GM21360 (cell line): ENCODE results near the gene ZBTB8OS.
"Not testable (repeated sequence)": the region's sequence is repeated elsewhere in the genome, so short reads cannot be mapped to it uniquely, and the experiment has no call there.

Source experiments
- ATAC-seq: cut with Tn5 transposase; IDR thresholded peaks from one replicate; pipeline ENCODE4 v1.9.1; 2021; ENCODE audit warnings: mild to moderate bottlenecking, moderate library complexity; ENCODE audit not compliant: unreplicated experiment

ZBTB8OS gene

DNA sequence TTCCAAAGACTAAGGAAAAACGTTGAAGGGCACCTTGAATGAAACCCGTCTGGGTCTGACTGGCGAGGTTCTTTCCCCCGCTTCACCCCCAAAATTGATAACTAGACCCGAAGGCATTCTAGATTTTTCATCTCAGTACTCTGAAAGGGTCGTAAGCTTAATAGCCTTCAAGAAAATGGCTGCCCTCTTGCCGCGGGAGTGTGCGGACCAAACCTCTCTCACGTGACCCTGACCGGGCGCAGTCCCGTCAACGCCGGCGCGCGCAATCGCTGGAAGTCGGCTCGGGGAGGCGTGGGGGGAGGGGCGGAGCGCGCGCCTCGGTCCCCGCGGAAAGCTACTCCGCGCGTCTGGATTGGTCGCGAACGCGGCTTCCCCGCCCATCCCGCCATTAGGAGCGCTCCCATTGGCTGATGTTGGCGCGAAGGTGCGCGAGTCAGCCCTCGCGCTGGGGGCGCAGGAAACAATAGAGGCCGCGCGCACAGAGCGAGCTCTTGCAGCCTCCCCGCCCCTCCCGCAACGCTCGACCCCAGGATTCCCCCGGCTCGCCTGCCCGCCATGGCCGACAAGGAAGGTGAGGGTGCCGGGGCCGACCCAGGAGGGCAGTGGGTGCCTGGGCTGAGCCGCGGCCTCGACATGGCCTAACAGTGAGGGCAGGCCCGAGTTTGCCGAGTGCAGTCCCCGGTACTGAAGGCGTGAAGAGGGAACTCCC, 556 bp upstream of the ZBTB8OS start, which contains the start of gene RBBP4:
Gene RBBP4 (plus strand): TSS at position 457 of the 709 bp plus-strand sequence. CDS start 99 bp downstream, at position 556.
- ATAC-seq, result peak; percentile 79

DNA sequence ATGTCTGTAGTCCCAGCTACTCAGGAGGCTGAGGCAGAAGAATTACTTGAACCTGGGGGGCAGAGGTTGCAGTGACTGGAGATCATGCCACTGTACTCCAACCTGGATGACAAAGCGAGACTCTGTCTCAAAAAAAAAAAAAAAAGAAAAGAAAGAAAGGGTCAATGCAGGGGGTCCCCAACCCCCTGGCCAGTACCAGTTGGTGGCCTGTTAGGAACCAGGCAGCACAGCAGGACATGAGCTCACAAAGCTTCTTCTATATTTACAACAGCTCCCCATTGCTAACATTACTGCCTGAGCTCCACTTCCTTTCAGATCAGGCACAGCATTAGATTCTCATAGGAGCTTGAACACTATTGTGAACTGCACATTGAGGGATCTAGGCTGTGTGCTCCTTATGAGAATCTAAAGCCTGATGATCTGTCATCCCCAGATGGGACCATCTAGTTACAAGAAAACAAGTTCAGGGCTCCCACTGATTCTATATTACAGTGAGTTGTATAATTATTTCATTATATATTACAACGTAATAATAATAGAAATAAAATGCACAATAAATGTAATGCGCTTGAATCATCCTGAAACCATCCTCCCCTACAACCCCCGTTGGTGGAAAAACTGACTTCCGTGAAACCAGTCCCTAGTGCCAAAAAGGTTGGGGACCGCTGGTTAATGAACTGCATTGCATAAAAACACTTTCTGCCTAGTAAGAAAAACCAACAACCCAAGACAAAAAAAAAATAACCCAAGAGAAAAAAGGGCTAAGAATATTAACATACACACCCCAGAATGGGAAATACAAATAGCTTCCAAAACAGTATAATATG, 2.8 kb downstream of the ZBTB8OS start:
- no peak for ATAC-seq

DNA sequence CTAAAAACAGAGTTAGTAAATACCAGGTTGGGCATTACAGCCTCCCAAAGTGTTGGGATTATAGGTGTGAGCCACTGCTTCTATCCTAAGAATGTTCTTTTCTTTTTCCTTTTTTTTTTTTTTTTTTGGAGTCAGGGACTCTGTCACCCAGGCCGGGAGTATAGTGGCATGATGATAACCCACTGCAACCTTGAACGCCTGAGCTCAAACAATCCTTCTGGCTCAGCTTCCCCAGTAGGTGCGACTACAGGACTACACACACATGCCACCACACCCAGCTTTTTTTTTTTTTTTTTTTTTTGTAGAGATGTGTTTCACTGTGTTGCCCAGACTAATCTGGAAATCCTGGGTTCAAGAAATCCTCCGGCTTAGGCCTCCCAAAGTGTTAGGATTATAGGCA, 5.9 kb downstream of the ZBTB8OS start:
- ATAC-seq, result no peak

DNA sequence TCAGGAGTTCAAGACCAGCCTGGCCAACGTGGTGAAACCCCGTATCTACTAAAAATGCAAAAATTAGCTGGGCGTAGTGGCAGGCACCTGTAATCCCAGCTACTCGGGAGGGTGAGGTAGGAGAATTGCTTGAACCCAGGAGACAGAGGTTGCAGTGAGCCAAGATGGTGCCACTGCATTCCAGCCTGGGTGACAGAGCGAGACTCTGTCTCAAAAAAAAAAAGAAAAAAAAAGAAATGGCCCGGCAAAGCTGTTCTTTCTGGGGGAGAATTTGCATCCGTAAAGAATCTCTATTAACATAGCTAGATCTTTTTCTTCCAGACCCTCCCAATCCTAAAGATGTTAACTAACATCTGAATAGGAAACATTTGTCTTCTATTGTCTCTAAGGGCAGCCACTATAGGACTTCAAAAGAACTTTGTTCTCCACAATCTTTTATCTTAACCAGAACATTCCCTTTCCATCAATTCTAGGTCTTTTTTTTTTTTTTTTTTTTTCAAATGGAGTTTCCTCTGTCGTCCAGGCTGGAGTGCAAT, 8.0 kb downstream of the ZBTB8OS start:
- not testable (repeated sequence) for ATAC-seq

DNA sequence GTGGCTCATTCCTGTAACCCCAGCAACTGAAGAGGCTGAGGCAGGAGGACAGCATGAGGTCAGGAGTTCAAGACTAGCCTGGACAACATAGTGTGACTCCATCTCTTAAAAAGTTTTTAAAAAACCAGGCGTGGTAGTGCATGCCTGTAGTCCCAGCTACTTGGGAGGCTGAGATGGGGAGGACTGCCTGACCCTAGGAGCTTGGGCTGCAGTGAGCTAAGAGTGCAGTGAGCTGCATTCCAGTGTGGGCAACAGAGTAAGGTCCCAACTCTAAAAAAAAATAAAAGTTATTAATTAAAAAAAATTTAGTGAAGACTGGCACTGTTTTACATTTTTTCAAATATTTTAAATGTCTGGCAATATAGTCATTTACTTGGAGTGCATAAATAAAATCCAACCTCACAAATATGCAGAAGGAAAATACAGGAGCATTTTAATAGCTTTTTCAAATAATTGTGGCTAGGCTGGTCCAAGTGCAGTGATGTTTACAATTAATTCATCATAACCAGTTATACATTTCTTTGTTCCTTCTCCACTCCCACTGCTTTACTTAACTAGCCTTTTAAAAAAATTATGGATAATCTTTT, 10.8 kb downstream of the ZBTB8OS start:
- no peak for ATAC-seq

DNA sequence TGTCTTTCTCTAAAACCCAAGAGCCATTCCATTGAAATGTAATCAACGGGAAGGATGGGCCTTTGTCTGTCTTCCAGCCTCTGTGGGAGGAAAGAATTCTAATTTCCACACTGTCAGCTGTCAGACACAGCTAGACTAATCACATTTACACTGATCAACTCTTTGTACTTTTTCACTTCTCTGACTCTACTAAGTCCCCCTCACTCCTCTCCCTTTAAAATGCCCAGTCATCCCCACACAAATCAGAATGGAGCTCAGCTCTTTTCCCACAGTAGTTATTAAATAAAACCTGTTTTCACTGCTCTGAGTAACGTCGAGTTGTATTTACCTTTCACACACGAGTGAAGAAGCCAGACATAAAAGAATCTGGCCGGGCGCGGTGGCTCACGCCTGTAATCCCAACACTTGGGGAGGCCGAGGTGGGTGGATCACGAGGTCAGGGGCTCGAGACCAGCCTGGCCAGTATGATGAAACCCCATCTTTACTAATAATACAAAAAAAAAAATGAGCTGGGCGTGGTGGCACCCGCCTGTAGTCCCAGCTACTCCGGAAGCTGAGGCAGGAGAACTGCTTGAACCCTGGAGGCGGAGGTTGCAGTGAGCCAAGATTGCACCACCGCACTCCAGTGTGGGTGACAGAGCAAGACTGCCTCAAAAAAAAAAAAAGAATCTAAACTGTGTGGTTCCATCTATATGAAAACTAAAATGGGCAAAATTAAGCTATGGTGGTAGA, 13.3 kb downstream of the ZBTB8OS start:
- ATAC-seq, result no peak

DNA sequence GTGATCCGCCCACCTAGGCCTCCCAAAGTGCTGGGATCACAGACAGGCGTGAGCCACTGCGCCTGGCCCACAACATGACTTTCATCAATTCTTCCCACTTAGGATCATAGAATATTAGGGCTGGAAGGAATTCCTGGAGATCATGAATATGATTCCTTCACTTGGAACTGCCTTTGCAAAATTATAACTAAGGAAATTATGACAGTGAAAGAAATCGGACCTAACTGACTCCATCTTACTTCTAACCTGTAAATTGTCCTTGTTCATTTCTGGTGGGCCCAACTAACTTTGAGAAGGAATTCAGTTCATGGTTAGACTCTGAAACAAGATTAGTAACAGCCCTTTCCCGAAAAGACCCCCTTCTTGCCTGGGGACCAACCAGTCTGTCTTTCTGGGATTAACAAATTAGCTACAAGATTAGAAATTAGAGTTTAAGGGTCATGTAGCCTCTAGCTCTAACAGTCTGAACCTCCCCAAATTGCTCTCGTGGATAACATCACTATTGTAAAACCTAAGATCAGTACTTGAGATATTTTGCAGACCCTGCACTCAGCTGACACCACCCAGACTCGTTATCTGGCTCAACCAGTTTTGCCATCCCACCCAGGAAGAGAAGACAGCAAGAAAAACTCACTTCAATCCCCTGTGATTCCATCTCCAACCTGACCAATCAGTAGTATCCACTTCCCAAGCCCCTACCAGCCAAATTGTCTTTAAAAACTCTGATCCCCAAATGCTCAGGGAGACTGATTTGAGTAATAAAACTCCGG, 14.7 kb downstream of the ZBTB8OS start:
- ATAC-seq, result no peak

DNA sequence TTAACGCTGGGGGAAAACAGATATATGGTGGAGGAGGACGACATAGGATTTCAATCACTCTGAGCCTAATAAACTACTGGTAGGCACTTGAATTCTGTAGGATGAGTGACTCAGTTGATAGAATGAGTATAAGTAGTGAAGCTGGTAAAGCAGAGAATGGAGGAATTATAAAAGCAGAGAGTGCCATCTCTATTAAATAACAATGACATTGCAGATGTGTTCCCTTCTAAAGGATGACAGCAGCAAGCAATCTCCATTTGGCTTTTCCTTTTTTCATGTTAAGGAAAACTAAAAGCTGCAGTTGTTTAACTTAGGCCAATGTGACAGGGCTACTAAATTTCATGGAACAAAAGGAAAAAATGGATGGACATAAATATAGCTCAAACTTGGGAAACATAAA, 17.5 kb downstream of the ZBTB8OS start:
- no peak for ATAC-seq

DNA sequence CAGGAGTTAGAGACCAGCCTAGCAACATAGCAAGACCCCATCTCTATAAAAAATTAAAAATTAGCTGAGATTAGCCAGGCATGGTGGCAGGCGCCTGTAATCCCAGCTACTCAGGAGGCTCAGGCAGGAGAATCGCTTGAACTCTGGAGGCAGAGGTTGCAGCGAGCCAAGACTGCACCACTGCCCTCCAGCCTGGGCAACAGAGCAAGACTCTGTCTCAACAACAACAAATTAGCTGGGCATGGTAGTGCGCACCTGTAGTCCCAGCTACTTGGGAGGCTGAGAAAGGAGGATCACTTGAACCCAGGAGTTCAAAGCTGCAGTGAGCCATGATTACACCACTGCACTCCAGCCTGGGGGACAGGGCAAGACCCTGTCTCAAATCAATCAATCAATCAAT, 20.2 kb downstream of the ZBTB8OS start:
- ATAC-seq, result not testable (repeated sequence)

DNA sequence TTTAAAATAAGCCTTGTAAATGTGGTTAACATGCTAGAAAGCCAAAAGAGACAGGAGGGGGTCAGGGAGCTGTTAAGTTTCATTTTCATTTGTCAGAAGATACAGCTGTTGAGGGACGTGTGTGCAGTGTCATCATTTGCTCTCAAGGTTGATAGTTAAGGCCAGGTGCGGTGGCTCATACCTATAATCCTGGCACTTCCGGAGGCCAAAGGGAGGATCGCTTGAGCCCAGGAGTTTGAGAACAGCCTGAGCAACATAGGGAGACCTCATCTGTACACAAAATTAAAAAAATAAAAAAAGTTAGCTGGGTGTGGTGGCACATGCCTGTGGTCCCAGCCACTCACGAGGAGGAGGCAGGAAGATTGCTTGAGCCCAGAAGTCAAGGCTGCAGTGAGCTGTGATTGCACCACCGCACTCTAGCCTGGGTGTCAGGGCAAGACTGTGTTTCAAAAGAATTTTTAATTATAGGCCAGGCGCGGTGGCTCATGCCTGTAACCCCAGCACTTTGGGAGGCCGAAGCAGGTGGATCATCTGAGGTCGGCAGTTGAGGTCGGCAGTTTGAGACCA, 22.7 kb downstream of the ZBTB8OS start:
- ATAC-seq, result no peak

DNA sequence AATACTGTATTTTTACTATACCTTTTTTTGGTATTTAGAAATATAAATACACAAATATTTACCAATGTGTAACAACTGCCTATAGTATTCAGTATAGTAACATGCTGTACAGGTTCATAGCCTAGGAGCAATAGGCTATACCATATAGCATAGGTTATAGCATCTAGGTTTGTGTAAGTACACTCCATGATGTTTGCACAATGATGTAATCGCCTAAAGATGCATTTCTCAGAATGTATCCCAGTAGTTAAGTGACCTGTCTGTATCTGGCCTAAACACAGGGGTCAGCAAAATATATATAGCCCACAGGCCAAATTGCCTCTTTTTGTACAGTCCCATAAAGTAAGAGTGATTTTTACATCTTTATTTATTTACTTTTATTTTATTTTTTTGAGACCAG, 24.2 kb downstream of the ZBTB8OS start:
- ATAC-seq, result no peak

DNA sequence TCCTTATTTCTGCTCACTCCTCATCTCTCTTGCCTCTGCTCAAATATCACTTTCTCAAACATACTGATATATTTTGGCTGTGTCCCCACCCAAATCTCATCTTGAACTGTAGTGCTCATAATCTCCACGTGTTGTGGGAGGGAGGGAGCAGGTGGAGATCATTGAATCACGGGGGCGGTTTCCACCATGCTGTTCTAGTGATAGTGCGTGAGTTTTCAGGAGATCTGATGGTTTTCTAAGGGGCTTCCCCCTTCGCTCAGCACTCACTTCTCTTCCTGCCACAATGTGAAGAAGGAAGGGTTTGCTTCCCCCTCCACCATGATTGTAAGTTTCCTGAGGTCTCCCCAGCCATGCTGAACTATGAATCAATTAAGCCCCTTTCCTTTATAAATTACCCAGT, 26.6 kb downstream of the ZBTB8OS start:
- no peak for ATAC-seq

DNA sequence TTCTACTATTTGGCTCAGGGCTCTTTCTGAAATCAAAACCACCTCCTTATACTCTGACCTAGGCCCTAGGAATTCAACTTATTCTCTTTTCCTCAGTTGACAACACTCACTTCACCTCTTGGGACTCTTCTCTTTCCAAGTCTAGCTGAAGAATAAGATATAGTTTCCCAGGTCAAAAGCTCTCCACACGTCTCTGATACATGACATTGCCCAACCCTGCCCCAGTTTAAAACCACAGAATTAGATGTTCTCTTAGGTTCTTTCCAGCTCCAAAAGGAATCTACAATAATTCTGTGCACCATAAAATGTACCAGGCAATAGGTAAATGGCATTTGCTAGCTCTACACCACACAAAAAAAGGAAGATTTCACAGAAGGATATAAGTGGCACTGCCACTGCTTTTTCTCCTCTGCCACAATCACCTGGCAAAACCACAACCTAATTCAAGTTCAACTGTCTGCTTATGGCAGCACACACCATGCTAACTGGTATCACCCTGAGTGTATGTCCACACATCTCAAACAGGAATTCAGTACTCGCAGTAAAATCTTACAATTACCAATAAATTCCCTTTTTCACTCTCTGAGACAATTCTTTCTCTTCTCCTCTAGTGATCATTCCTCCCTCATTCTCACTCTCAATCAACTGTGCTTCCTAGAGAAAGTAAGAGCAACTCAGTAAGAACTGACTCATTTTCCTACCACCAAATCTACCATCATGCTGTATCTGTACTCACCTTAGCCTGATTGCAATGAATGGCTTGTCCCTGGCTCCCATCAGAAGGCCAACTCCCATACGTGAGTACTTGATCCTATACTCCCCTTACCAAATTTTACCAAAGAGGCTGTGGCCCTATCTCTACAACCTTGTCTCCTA, 27.3 kb downstream of the ZBTB8OS start:
- ATAC-seq, result no peak

DNA sequence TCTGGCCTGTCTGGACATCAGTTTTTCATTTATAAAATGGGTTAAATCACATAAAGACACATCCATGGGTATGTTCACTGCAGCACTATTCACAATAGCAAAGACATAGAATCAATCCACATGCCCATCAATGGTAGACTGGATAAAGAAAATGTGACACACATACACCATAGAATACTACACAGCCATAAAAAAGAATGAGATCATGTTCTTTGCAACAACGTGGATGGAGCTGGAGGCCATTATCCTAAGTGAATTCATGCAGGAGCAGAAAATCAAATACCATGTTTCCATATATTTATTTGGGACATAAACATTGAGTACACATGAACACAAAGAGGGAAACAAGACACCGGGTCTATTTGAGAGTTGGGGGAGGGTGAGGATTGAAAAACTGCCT, 28.1 kb downstream of the ZBTB8OS start:
- no peak for ATAC-seq

DNA sequence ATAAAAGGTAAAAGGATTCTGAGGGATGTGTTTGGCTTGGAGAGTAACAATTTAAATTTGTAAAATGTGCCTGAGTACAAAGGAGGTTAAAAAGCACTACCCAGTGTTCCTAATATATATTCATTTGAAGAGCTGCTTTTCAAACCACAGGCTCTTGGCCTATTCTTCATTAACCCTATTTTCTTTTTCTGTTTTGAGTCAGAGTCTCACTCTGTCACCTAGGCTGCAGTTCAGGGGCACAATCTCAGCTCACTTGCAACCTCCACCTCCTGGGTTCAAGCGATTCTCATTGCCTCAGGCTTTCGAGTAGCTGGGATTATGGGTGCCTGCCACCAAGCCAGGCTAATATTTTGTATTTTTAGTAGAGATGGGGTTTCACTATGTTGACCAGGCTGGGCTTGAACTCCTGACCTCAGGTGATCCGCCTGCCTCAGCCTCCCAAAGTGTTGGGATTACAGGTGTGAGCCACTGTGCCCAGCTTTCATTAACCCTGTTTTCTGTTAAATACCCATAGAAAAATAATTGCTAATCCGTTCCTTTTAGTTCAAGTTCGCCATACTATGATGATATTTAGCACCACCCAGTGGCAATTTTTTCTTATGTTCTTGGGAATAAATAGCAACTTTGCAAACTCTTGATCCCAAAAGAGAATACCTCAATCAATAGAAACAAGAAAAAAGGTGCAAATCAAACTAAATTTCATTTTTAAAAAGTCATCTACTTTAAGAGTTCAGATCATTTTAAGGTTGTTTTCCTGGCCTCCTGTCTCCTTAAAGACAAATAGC, 30.5 kb downstream of the ZBTB8OS start:
- ATAC-seq, result peak; percentile 61

DNA sequence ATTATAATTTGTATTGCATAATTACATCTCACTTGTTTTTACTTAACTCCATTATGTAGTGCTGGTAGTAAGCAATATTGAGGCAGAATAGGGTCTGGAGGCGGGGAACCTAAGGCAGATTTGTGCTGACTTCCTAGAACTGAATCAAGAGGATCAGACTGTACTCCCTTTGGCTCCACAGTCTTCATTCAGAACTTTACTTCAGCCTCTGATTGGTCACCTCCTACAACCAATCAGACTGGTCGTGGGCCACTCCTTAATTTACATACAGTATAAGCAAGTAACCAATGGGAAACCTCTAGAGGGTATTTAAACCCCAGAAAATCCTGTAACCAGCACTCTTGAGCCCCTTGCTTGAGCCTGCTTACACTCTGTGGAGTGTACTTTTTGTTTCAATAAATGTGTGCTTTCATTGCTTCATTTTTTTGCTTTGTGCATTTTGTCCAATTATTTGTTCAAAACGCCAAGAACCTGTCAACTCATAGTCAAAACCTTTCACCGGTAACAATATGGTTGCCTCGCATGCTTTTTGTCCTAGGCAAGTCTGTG, 31.6 kb downstream of the ZBTB8OS start:
- no peak for ATAC-seq

DNA sequence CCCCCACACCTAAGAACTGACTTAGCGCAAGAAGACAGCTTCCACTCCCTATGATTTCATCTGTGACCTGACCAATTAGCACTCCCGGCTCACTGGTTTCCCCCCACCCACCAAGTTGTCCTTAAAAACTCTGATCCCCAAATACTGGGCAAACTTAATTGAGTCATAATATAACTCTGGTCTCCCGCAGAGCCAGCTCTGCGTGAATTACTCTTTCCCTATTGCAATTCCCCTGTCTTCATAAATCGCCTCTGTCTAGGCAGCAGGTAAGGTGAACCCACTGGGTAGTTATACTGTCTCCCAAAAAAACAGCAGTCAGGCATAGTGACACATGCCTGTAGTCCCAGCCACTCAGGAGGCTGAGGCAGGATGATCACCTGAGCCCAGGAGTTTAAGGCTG, 36.9 kb downstream of the ZBTB8OS start:
- no peak for ATAC-seq
